ENCODE measurements around the gene GLIS1. TPM values are rescaled to one million over a fixed set of nuclear protein-coding genes. Genes with fewer than 3 reads are reported as not detected.

The GLIS1 gene
- total and polyA plus RNA-seq, 2 of the 8 experiments (the other 6 are each of a cell fraction or from before 2014, with no cell fraction given), result 0.15 to 0.22 TPM

GRCh38 chr1:53485478-53486394 is 253.2 kb downstream of the GLIS1 start:
- Histone ChIP-seq H4K91ac (replicated peaks; ENCODE audit: insufficient read length, low read length) (no peak overlapping the region), H3K23me2 (ENCODE audit: low read depth, low read length) (no peaks in the 10 kb centered on the region), H3K27ac (ENCODE audit: low read depth, low read length) (no peak overlapping the region), H3K4me3 (ENCODE audit: extremely low read depth in 1 of 4, insufficient read depth in 2 of 4, low read depth in 3 of 4, low read length in 4 of 4) (peak overlapping the region in 1 of 4 experiments; percentile 16; a peak in 1 of 8 replicates), H4K8ac (ENCODE audit: extremely low read depth, insufficient read depth, low read length) (peak overlapping the region; percentile 94; the same call in 1 of the 2 replicates), H3K9ac (replicated peaks in 1 of 4; ENCODE audit: extremely low read depth in 1 of 4, low read depth in 3 of 4, low read length in 3 of 4) (no peak overlapping the region; a peak in 1 of 7 replicates), H3K56ac (replicated peaks; ENCODE audit: insufficient read length, low read depth, low read length) (no peak overlapping the region), H3K27me3 (replicated peaks in 1 of 4; ENCODE audit: control insufficient read depth in 3 of 4, extremely low read depth in 1 of 4, insufficient read depth in 3 of 4, low read length in 3 of 4) (peaks cover 0 to 3% (median 2%) of the 10 kb centered on the region in 4 experiments; a peak in 2 of 7 replicates), H3K79me1 (ENCODE audit: low read depth, low read length) (no peaks in the 10 kb centered on the region), H3K9me3 (ENCODE audit: insufficient read depth in 2 of 2, low read depth in 1 of 2, low read length in 1 of 2) (peaks cover 0 to 3% of the 10 kb centered on the region in 2 experiments; a peak in 1 of 4 replicates), H2AFZ (ENCODE audit: low read length) (peak overlapping the region; percentile 90; the same call in 1 of the 2 replicates), H2BK15ac (ENCODE audit: low read length) (peak overlapping the region; percentile 89; the same call in 1 of the 2 replicates), H2BK5ac (ENCODE audit: low read depth, low read length) (peak overlapping the region; percentile 23; the same call in 1 of the 2 replicates), H3K4me1 (replicated peaks in 1 of 4; ENCODE audit: control insufficient read depth in 3 of 4, insufficient read depth in 4 of 4, low read length in 3 of 4) (peaks cover 0 to 12% (median 3%) of the 10 kb centered on the region in 4 experiments; a peak in 5 of 7 replicates), H3K23ac (ENCODE audit: insufficient read length) (no peak overlapping the region), H3K4ac (replicated peaks; ENCODE audit: insufficient read length, low read depth, low read length) (no peak overlapping the region), H2BK120ac (replicated peaks; ENCODE audit: low read depth, low read length) (no peak overlapping the region), H3K79me2 (ENCODE audit: control insufficient read depth in 1 of 2, insufficient read depth in 2 of 2, low read length in 2 of 2) (no peaks in the 10 kb centered on the region), H4K20me1 (replicated peaks in 1 of 2; ENCODE audit: control insufficient read depth in 1 of 2, insufficient read depth in 2 of 2, low read length in 2 of 2) (no peaks in the 10 kb centered on the region), H3K36me3 (ENCODE audit: control insufficient read depth in 2 of 4, insufficient read depth in 4 of 4, low read length in 3 of 4) (no peaks in the 10 kb centered on the region), H2AK5ac (ENCODE audit: low read depth, low read length) (no peak overlapping the region), H2BK20ac (ENCODE audit: low read length) (peak overlapping the region; percentile 98; the same call in 1 of the 2 replicates), H2BK12ac (ENCODE audit: low read depth, low read length) (peak overlapping the region; percentile 90; the same call in 1 of the 2 replicates), H3K18ac (ENCODE audit: extremely low read depth, low read length) (peak overlapping the region; percentile 97), H4K5ac (ENCODE audit: insufficient read length, low read depth, low read length) (peak overlapping the region; percentile 33), H3K14ac (ENCODE audit: insufficient read length) (no peak overlapping the region), H3K4me2 (ENCODE audit: insufficient read depth in 1 of 2, low read depth in 2 of 2, low read length in 2 of 2) (peak overlapping the region in 1 of 2 experiments; percentile 45; a peak in 3 of 4 replicates)
- peak; percentile 95 to 99 for TF ChIP-seq RAD21 (IDR thresholded peaks at IDR 0.05 in 1 of 2, conservative IDR thresholded peaks at IDR 0.05 in 1 of 2; ENCODE audit: low read depth in 2 of 2, low read length in 2 of 2)
- peak; percentile 91 to 96 (median 95) for TF ChIP-seq CTCF (IDR thresholded peaks at IDR 0.05; ENCODE audit: control extremely low read depth in 1 of 3, insufficient read depth in 1 of 3, low read depth in 1 of 3, low read length in 3 of 3)
- TF ChIP-seq ZNF274 (IDR thresholded peaks at IDR 0.05; ENCODE audit: borderline replicate concordance, extremely low read depth, low read length), result no peak
- WGBS, 2 experiments (ENCODE audit: extremely low coverage in 1 of 2, insufficient coverage in 1 of 2, insufficient read length in 1 of 2, insufficient replicate concordance in 2 of 2, low coverage in 1 of 2, low lambda C conversion rate in 2 of 2, missing lambda C conversion rate in 1 of 2), result 46% methylated on average over 26 of the region's 27 CpGs; no CpG with 5 or more reads in 1 of the 2 experiments
- DNase-seq (ENCODE audit: low read depth in 1 of 2, low spot score in 2 of 2) (peak; percentile 70 to 95), FAIRE-seq (peak; percentile 78)
- ChIA-PET POLR2A (ENCODE audit: partially characterized antibody) (interaction anchor here (0.9 kb wide), 1 partner anchor 93 kb away, joined by 4 read pairs; no protein-coding TSS in a partner anchor), CTCF (ENCODE audit: partially characterized antibody) (interaction anchor here (0.5 to 9.7 kb wide), 60 partner anchors 8 to 508 kb away, joined by 3 to 264 read pairs (median 6); no protein-coding TSS in a partner anchor)

Measured in H1 (cell line).